IPS-18c (cell line): ENCODE measurements around the gene ATP5IF1.

Source experiments
- H3K4me3 ChIP-seq: 2 replicates; pipeline ENCODE4 v1.7.0; 2013; ENCODE audit warnings: low read depth, mild to moderate bottlenecking, low read length, moderate library complexity; ENCODE audit not compliant: insufficient read depth
- H3K9me3 ChIP-seq: one replicate; pipeline ENCODE4 v1.6.1; 2013; ENCODE audit warnings: mild to moderate bottlenecking, low read length, moderate library complexity; ENCODE audit not compliant: control insufficient read depth, insufficient read depth

The ATP5IF1 gene

GRCh38 chr1:28257736-28258135 lies 21.8 kb downstream of the ATP5IF1 start:
- peaks cover 3% of the 10 kb centered on the region for H3K9me3 ChIP-seq

DNA sequence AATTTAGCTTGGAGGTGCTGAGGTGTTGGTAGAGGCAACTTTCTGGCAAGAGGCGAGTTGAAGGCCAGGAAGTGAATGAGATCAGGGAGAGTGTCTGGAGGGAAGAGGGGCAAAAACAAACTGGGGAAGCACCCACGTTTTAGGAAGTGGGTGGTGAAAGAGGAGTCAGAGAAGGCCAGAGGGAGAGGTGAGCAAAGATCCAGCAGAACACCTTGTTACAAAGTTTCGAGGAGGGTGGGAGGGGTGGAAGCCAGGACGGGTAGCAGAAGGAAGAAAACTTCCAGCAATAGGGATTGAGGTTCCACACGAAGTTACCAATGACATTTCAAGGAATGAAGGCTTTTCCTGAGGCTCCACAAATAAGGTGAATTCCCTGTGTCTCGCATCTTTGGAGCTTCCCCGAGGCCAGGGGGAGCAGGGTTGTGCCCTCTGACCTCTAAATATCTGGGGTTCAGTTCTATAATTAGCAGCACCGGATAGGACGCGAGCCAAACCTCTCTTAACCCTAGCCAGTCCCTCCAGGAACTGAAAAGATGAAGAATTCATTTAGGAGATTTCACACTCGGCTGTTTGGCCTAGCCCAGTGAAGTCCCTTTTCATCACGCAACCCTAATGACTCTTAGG lies 22.8 kb downstream of the ATP5IF1 start:
- Histone ChIP-seq H3K9me3 (peaks cover 3% of the 10 kb centered on the region), H3K4me3 (peak overlapping the region; percentile 36)

More at GRCh38 chr1:28257736-28258135, 21.8 kb downstream of the ATP5IF1 start:
- no peak overlapping the region for H3K4me3 ChIP-seq

- Histone ChIP-seq H3K4me3 (peak within 1 kb of the TSS; percentile 99), H3K9me3 (peaks cover 3% of the 10 kb centered on the region)
Measured at GRCh38 chr1:28259252-28259933, 23.5 kb downstream of the ATP5IF1 start, which contains the start of gene SESN2. TSS of gene SESN2 (plus strand) at chr1:28259518. CDS start at chr1:28259848, 330 bp downstream.

DNA sequence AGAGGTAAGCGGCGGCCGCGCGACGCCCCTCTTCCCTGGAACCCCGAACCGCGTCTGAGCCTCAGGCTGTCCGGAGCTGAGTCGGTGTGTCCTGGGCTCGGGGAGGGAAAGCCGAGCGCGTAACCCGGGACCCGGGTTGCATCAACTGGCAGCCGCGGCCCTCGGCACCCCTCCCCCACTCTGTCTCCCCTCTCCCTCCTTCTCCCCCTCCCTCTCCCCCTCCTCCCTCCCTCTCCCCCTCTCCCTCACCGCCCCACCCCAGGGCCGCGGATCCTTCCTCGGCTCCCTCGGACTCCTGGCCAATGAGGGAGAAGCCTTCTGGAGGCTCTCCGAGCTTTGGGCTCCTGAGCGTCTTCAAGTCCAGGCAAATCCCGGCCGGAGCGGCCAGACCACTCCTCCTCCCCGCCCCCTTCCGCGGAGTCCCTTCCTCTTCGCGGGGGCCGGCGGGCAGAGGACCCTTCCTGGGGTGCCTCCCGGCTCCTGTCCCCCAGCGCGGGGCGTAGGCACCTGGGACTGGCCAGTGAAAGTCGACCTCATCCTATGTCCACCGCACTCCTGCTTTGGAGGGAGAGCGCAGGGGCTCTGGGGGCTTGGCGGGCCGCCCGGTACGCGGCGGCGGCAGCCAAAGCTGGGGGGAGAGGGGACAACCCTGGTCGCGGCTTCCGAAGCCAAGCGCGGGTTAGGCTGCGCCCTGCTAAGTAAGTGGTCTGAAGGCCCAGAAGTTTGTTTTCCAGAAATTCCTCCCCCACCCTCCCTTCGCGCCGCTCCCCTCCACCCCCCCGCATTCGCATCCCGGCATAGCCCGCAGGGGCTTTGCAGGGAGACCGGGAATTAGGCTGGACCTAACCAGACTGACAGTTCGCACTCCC lies 24.2 kb downstream of the ATP5IF1 start:
- H3K9me3 ChIP-seq: peaks cover 3% of the 10 kb centered on the region

GRCh38 chr1:28260803-28261174 lies 24.9 kb downstream of the ATP5IF1 start:
- H3K4me3 ChIP-seq: peak overlapping the region; percentile 99
- H3K9me3 ChIP-seq: peaks cover 3% of the 10 kb centered on the region

More for the DNA sequence above, 24.2 kb downstream of the ATP5IF1 start:
- peak overlapping the region; percentile 99 for H3K4me3 ChIP-seq

DNA sequence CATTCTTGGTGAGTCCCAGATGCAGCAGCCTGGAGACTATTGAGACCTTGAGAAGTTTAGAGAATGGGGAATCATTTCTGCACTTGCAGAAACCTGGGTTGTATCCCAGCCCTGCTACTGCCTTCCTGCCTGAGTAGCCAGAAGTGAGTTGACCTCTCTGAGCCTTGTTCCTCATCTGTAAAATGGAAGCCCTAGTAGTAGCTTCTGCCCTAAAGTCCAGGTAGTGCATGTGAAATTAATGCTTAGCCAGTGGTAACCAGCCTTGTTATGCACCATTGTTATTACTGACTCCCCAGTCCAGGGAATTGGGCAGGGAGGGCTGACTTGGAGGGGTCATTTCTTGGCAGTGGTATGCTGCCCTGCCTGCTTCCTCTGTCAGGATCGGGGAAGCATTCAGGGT lies 29.0 kb downstream of the ATP5IF1 start:
- Histone ChIP-seq H3K9me3 (peaks cover 5% of the 10 kb centered on the region), H3K4me3 (no peak overlapping the region)

- Histone ChIP-seq H3K9me3 (peaks cover 2% of the 10 kb centered on the region), H3K4me3 (no peak overlapping the region)
Measured at GRCh38 chr1:28265577-28265976, 29.7 kb downstream of the ATP5IF1 start.

- Histone ChIP-seq H3K4me3 (no peak overlapping the region), H3K9me3 (peaks cover 2% of the 10 kb centered on the region)
Measured at GRCh38 chr1:28266920-28267322, 31.0 kb downstream of the ATP5IF1 start.

- Histone ChIP-seq H3K4me3 (no peak overlapping the region), H3K9me3 (peaks cover 2% of the 10 kb centered on the region)
Measured at GRCh38 chr1:28267633-28268032, 31.7 kb downstream of the ATP5IF1 start.

- no peak overlapping the region for H3K4me3 ChIP-seq
- peaks cover 2% of the 10 kb centered on the region for H3K9me3 ChIP-seq
Measured at GRCh38 chr1:28269529-28269928, 33.6 kb downstream of the ATP5IF1 start.

DNA sequence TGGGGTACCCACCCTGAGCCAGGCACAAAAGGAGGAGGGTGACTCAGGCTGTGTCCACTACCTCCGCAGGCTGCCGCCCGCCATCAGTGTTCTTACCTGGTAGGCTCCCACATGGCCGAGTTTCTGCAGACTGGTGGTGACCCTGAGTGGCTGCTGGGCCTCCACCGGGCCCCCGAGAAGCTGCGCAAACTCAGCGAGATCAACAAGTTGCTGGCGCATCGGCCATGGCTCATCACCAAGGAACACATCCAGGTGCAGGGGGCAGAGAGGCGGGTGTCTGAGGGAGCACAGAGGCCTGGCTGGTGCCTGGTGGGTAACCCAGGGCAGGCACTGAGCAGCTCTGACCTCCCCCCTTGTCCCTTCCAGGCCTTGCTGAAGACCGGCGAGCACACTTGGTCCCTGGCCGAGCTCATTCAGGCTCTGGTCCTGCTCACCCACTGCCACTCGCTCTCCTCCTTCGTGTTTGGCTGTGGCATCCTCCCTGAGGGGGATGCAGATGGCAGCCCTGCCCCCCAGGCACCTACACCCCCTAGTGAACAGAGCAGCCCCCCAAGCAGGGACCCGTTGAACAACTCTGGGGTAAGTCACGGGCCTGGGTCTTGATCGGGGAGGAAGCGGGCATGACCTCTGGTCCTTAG lies 36.4 kb downstream of the ATP5IF1 start:
- Histone ChIP-seq H3K4me3 (no peak overlapping the region), H3K9me3 (peaks cover 2% of the 10 kb centered on the region)

- H3K9me3 ChIP-seq: no peaks in the 10 kb centered on the region
- no peak overlapping the region for H3K4me3 ChIP-seq
Measured at GRCh38 chr1:28273216-28273860, 37.4 kb downstream of the ATP5IF1 start.

- no peak overlapping the region for H3K4me3 ChIP-seq
- H3K9me3 ChIP-seq: no peaks in the 10 kb centered on the region
Measured at GRCh38 chr1:28278763-28279162, 42.8 kb downstream of the ATP5IF1 start.

GRCh38 chr1:28279721-28280120 lies 43.8 kb downstream of the ATP5IF1 start:
- no peak overlapping the region for H3K4me3 ChIP-seq
- no peaks in the 10 kb centered on the region for H3K9me3 ChIP-seq

GRCh38 chr1:28280501-28280900 lies 44.6 kb downstream of the ATP5IF1 start:
- Histone ChIP-seq H3K4me3 (no peak overlapping the region), H3K9me3 (no peaks in the 10 kb centered on the region)

DNA sequence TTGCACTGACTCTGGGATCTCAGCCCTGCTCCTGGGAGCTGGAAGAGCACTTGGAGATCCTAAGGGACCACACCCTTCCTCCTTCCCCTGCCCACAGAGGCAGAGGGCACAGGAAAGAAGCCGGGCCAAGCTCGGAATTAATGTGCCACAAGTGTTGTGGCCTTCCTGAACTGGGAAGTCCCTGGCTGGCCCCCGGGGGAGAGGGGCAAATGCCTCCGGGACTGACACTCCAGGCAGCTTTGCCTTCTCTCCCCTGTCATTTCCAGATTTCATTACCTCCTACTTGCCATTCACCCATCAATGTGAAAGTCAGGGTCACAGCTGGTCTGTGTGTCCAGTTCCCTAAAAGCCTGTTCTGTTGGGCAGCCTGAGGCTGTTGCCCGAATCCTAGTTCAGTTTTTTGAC lies 45.1 kb downstream of the ATP5IF1 start:
- no peak overlapping the region for H3K4me3 ChIP-seq
- H3K9me3 ChIP-seq: no peaks in the 10 kb centered on the region
